ENCODE results near the gene TECPR1.

DNA sequence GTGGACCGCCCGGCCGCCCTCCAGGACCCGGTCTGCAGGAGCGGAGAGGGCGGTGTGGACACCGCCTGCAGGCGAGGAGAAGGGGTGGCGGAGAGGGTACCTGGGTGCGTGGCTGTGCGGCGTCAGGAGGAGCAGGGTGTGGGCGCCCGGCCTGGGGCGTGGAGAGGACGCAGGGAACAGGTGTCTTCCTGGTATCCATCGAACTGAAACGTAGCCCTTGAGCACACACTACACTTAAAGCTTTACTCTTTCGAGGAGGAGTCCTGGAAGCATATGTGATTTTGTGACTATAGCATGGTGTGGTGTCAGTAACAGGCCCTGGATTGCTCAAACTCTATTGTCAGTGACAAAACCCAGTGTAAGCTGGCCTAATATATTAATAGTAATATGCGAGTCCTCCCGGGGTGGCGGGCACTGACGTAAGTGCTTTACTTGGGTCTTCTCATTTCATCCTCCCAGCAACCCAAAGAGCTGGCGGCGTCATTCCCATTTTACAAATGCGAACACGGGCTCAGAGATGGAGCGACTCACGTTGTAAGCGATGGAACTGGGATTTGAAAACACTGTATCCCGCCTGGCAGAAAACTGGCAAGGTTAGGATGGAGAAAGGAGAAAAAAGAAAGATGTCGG, 508 bp upstream of the TECPR1 start:
- TF ChIP-seq, protein P1, sequence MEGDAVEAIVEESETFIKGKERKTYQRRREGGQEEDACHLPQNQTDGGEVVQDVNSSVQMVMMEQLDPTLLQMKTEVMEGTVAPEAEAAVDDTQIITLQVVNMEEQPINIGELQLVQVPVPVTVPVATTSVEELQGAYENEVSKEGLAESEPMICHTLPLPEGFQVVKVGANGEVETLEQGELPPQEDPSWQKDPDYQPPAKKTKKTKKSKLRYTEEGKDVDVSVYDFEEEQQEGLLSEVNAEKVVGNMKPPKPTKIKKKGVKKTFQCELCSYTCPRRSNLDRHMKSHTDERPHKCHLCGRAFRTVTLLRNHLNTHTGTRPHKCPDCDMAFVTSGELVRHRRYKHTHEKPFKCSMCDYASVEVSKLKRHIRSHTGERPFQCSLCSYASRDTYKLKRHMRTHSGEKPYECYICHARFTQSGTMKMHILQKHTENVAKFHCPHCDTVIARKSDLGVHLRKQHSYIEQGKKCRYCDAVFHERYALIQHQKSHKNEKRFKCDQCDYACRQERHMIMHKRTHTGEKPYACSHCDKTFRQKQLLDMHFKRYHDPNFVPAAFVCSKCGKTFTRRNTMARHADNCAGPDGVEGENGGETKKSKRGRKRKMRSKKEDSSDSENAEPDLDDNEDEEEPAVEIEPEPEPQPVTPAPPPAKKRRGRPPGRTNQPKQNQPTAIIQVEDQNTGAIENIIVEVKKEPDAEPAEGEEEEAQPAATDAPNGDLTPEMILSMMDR (conservative IDR thresholded peaks at IDR 0.05; ENCODE audit: low read depth in 2 of 2) = no peak
- TF ChIP-seq, protein P2, sequence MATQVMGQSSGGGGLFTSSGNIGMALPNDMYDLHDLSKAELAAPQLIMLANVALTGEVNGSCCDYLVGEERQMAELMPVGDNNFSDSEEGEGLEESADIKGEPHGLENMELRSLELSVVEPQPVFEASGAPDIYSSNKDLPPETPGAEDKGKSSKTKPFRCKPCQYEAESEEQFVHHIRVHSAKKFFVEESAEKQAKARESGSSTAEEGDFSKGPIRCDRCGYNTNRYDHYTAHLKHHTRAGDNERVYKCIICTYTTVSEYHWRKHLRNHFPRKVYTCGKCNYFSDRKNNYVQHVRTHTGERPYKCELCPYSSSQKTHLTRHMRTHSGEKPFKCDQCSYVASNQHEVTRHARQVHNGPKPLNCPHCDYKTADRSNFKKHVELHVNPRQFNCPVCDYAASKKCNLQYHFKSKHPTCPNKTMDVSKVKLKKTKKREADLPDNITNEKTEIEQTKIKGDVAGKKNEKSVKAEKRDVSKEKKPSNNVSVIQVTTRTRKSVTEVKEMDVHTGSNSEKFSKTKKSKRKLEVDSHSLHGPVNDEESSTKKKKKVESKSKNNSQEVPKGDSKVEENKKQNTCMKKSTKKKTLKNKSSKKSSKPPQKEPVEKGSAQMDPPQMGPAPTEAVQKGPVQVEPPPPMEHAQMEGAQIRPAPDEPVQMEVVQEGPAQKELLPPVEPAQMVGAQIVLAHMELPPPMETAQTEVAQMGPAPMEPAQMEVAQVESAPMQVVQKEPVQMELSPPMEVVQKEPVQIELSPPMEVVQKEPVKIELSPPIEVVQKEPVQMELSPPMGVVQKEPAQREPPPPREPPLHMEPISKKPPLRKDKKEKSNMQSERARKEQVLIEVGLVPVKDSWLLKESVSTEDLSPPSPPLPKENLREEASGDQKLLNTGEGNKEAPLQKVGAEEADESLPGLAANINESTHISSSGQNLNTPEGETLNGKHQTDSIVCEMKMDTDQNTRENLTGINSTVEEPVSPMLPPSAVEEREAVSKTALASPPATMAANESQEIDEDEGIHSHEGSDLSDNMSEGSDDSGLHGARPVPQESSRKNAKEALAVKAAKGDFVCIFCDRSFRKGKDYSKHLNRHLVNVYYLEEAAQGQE (IDR thresholded peaks at IDR 0.05; ENCODE audit: unreplicated experiment) = no peak
- TF ChIP-seq POLR2AphosphoS5 (IDR thresholded peaks at IDR 0.05; ENCODE audit: low read depth) (no peak), EZH2 (IDR thresholded peaks at IDR 0.05; ENCODE audit: low read depth, unreplicated experiment) (no peak), NANOG (IDR thresholded peaks at IDR 0.05; ENCODE audit: borderline replicate concordance) (no peak), EZH2phosphoT487 (IDR thresholded peaks at IDR 0.05; ENCODE audit: unreplicated experiment) (no peak), ZNF331 (CRISPR knock-in tag; IDR thresholded peaks at IDR 0.05; ENCODE audit: low read depth) (no peak)
- TF ChIP-seq, protein P3, sequence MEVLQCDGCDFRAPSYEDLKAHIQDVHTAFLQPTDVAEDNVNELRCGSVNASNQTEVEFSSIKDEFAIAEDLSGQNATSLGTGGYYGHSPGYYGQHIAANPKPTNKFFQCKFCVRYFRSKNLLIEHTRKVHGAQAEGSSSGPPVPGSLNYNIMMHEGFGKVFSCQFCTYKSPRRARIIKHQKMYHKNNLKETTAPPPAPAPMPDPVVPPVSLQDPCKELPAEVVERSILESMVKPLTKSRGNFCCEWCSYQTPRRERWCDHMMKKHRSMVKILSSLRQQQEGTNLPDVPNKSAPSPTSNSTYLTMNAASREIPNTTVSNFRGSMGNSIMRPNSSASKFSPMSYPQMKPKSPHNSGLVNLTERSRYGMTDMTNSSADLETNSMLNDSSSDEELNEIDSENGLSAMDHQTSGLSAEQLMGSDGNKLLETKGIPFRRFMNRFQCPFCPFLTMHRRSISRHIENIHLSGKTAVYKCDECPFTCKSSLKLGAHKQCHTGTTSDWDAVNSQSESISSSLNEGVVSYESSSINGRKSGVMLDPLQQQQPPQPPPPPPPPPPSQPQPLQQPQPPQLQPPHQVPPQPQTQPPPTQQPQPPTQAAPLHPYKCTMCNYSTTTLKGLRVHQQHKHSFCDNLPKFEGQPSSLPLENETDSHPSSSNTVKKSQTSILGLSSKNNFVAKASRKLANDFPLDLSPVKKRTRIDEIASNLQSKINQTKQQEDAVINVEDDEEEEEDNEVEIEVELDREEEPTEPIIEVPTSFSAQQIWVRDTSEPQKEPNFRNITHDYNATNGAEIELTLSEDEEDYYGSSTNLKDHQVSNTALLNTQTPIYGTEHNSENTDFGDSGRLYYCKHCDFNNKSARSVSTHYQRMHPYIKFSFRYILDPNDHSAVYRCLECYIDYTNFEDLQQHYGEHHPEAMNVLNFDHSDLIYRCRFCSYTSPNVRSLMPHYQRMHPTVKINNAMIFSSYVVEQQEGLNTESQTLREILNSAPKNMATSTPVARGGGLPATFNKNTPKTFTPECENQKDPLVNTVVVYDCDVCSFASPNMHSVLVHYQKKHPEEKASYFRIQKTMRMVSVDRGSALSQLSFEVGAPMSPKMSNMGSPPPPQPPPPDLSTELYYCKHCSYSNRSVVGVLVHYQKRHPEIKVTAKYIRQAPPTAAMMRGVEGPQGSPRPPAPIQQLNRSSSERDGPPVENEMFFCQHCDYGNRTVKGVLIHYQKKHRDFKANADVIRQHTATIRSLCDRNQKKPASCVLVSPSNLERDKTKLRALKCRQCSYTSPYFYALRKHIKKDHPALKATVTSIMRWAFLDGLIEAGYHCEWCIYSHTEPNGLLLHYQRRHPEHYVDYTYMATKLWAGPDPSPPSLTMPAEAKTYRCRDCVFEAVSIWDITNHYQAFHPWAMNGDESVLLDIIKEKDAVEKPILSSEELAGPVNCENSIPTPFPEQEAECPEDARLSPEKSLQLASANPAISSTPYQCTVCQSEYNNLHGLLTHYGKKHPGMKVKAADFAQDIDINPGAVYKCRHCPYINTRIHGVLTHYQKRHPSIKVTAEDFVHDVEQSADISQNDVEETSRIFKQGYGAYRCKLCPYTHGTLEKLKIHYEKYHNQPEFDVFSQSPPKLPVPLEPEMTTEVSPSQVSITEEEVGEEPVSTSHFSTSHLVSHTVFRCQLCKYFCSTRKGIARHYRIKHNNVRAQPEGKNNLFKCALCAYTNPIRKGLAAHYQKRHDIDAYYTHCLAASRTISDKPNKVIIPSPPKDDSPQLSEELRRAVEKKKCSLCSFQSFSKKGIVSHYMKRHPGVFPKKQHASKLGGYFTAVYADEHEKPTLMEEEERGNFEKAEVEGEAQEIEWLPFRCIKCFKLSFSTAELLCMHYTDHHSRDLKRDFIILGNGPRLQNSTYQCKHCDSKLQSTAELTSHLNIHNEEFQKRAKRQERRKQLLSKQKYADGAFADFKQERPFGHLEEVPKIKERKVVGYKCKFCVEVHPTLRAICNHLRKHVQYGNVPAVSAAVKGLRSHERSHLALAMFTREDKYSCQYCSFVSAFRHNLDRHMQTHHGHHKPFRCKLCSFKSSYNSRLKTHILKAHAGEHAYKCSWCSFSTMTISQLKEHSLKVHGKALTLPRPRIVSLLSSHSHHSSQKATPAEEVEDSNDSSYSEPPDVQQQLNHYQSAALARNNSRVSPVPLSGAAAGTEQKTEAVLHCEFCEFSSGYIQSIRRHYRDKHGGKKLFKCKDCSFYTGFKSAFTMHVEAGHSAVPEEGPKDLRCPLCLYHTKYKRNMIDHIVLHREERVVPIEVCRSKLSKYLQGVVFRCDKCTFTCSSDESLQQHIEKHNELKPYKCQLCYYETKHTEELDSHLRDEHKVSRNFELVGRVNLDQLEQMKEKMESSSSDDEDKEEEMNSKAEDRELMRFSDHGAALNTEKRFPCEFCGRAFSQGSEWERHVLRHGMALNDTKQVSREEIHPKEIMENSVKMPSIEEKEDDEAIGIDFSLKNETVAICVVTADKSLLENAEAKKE (CRISPR knock-in tag; IDR thresholded peaks at IDR 0.05) = no peak

Measured in GM23338 (cell line).